Activated effector memory CD4-positive, alpha-beta T cell treated with Interleukin-2 at 50 U/mL for 16 hours (primary cell): ENCODE data around the gene PLEKHG4.

Experiments
- DNase-seq: peaks from one replicate; pipeline ENCODE4 v3.0.0-alpha.2; 2020

PLEKHG4 gene

DNA sequence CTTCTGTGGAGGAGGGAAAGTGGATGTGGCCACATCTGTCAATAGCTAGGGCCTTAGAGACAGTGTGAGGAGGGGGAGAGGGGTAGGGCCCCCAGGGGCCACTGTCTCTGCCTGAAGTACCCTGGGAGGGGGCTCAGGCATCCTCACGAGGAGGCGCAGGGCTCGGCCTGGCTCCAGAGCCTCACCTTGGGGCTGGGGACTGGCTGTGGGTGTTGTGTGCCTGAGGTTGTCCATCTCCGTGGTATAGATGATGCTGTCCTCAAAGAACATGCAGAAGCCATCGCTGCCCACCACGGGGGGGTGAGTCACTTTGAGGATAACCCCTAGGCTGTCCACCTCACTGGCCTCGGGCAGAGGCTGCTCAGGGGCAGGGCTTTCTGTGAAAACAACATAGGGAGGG is 12.1 kb downstream of the PLEKHG4 start:
- DNase-seq = no peak

DNA sequence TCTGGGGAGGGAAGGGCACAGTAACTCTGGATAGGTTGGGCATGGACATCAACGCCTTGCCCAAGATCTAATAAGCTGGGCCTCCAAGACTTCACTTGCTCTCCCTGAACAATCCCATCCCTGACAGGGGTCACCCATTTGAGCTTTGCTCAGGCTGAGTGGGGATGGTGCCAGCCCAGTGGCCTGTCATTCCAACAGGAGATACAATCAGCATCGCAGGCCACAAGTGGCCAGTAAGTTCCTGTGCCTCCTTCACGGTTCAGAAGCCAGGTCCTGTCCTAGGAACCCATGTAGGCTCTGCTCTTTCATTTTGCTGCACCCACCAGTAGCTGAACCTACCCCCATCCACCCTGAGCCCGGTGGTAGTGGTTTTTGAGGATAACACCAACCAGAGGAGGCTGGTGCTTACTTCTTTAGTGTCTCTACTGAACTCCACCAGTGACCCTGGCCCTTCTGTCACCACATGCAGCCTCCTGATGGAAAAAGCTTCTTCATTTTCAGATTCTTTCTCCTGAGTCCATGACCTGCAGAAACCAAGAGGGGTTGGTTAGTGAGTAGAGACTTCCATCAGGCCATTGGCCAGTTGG is 14.9 kb downstream of the PLEKHG4 start:
- no peak for DNase-seq

DNA sequence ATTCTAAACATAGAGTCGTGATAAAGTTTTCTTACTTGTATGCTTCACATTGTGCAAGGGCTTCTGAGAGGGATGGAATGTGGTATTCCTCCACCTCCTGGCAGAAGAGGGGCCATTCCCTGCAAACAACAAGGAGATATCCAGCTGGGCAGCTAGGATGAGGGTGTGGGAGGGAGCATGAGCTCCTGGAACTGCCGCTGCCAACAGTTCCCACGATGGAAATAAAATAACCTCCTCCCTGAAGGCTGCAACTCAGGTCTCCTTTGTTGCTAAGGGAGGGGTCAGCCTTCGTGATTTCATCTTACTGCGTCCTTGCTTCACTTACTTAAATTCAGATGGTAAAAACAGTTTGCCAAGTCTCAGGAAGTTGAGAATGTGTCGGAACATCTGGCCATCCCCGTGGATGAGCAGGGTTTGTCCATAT is 15.6 kb downstream of the PLEKHG4 start:
- DNase-seq = no peak

DNA sequence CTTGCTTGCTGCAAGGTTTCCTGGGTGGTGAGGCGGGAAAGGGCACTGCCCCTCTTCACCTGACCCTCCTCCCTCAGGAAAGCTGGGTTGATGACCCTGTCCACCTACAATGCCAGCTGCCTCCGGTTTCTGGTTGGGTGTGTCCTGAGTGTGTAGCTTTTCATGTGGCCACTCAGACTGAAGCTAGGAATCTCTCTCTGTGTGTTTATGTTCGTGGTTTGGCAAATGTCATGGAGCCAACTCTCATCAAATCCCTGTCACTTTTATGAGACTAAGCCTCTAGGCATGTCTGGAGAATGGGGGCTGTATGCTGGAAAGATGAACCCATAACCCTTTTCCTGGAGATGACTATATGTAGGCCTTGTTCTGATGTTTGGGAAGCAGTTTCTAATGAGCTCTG is 17.1 kb downstream of the PLEKHG4 start:
- no peak for DNase-seq

DNA sequence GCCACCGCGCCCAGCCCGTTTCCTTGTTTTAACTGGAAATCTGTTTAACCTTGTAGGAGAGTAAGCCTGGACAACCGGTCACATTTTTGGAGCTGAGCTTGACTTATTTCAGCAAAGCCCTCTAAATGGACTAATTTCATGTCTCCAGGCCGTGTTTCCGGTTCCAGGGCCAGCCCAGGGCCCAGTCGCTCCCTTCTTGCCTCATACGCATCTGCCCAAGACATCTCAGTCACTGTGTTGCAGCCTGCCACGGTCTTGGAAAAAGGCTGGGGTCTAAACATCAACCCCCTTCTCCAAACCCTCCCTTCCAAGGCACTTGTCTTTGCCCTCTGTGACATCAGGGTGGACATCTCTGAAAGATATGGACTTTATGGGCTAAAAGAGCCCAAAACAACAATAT is 18.9 kb downstream of the PLEKHG4 start:
- DNase-seq = no peak

DNA sequence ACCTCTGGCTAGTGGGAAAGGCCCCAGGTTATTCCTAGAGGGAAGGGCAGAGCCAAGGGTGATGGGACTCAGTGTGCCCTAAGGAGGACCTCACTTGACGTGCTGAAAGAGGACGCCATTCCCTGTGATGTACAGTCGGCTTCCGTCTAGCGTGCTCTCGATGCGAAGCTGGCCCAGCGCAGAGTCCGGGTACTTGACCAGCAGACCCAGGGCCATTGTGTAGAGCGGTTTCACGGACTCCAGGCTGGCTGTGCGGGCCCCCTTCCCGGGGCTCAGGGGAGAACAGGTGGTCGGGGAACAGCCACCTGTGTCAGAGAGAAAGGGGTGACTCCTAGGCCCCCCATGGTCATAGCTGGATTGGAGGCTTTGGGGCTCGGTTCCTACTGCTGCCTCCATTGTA is 19.9 kb downstream of the PLEKHG4 start:
- no peak for DNase-seq

DNA sequence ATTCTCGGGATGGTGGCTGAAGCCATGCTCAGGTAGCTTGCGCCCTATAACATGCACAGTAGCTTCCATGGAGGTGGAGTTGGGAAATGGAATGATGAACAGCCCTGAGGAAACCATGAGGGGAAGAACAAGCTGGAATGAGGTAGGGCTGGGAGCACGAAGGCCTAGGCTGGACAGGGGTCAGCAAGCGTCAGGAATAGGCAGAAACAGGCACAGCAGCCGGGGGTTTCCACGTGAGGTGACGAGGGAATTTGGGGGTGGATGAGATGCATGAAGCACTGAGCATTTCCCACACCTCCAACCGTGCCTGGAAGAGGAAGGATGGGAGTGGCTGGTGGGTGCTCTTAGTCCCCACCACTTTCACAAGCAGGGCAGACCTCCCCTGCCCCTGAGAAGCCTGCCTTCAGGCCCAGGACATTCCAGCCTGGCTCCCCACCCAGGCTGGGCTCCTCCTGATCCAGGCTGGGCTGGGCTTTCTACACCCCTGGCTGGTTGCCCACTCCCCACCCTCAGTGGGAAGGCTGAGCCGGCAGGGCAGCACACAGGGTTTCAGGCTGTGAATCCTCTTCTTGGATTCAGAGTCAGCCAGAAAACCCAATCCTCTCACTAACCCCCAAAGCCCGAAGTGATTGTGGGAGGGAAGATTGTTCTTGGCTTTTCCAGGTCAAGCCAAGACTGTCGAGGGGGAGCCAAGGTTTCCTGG is 21.9 kb downstream of the PLEKHG4 start:
- DNase-seq = no peak

DNA sequence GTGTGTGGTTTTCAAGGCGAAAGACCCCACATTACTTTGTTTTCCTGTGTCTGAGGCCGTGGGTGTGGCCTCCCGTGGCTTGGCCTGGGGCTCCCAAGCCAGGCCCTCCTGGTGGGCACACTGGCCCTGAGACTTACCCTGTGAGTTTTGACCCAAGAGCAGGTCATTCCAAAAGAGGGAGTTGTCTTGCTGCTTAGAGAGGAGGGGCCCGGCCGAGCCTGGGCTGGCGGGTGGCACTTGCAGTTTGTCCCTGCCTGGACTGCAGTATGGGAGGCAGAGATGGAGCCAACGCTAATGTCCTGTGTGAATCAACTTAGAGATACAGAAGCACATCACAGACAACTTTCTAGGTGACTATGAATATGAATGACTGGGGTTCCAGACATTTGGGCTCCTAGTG is 22.7 kb downstream of the PLEKHG4 start:
- DNase-seq = no peak

DNA sequence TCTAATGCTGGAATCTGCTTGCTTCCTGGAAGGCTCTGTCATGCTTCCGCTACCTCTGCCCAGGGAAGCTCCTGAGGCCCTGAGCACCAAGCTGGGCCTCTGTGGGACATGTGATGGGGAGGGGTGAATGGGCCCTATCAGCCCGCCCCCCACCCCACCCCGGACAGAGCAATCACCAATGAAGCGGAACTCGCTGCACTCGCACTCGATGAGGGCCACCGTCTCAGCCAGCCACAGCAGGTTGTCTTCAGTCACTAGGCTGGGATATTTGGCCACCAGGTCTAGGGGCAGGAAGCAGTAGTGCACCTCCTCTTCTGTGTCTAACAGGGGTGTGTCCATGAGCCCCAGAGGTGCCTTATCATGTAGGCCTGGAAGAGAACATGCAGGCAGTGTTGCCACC is 23.6 kb downstream of the PLEKHG4 start:
- no peak for DNase-seq

DNA sequence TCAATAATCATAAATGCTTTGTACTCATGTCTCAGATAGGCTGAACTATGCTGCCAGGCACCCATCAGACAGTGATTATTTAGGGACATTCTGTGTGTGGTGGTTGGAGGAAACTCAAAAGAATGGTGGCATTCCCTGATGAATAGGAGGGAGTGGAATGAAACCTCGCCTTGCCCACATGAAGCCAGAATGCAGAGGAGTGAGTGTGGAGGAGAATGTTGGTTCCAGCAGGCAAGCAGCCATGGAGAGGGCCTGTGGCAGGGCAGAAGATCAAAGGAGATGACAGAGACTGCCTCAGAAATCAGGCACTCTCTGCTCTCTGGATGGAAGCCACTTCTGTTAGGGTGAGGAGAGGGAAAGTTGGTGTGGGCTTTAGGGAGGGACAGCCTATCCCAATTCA is 24.7 kb downstream of the PLEKHG4 start:
- DNase-seq = no peak

DNA sequence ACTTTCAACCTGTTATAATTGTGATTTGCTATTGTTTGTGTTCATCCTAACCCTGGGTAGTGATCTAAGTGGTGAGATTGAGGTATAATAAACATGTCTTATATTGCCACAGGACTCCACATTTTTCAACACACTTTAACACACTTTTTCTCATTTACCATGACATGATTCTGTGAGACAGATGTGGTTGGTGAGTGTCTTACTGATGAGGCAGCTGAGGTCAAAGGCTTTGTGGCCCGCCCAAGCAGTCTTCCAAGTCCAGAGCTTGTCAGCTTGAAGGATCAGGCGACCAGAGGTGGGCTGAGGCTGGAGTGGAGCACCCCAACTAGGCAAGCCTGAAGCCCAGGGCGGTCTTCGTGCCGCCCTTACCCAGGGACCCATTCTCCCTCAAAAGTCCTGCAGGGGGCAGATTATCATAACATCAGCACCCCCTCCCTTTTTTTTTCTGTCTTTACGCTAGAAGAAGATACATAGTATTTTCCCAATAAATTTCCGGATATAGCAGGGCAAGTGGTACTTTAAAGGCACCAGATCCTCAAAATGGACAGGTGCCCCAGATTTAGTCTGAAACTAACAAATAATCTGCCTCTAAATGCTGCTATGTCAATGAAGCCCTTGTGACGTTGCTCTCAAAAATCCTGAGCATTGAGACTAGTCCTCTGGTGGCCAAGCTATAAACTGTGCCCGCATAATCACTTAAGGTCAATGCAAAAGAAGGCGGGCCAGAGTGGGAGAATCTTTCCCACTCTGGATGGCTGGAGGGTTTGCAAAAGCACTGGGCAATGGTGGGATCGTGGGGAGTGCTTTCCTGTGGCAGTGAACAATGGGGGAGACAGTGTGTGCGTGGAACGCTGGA is 26.1 kb downstream of the PLEKHG4 start:
- DNase-seq = no peak

DNA sequence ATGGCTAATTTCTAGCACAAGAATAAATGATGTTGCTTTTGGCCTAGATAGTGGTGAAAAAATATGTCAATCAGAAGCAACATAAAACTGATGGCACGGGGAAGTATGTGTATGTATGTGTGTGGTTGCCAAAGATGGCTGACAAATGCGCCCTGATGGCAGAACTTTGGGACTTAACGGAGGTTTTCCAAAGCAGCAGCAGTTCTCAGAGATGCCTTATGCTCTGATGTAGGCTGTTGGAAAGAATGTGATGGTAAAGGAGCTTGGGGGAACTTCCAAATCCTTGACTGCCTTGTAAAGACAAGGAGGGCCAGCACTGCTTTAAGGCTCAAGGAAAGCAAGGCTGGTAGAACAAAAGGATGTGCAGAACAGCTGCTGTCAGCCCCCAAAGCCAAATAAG is 31.2 kb downstream of the PLEKHG4 start:
- no peak for DNase-seq

DNA sequence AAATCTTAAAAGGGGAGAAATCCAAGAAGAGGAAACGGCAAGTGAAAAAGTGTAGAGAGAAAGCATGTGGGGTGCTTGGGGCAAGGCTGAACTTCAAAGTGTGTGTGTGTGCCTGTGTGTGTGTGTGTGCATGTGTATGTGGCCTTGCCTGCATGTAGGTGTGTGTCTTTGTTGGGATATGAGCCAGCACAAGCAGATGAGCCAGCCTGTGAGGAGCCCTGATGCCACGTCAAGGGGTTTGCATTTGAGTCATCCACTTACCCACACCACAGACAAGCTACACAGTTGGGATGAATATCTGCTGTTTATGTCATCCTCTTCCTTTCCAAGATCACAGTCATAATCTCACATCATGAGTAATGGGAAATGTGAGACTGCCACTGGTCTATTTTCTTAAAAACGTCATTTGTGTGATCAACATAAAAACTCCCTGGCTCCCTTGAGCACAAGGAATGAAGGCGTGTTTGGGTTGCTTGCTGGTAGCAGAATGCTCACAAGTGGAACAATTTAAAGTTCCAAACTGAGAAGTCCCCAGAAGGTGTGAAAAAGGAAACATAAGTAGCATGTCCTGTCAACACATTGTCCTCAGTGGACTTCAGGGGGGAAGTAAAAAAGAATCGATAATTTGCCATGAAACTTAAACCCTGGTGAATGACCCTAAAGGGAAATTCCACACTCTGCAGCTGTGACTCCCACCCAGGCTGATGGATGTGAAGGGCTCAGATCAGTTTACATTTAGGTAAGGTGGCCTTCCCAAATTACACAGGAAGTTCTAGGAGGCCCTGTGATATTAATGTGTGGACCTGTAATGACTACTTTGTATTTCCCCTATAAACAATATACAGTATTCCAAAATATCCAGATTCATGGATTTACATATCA is 32.5 kb downstream of the PLEKHG4 start:
- no peak for DNase-seq

DNA sequence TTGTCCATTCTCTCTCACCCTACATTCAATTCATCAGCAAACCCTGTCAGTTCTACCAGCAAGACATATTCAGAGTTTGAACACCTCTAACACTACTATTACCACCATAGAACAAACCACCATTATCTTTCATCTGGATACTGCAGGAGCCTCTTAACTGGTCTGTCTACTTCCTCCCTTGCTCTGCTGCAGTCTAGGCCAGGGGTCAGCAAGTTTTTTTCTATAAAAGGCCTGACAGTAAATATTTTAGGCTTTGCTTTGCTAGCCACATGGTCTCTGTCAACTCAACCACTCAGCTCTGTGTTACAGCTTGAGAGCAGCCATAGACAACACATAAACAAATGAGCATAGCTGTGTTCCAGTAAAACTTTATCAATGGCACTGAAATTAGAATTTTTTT is 33.4 kb downstream of the PLEKHG4 start:
- no peak for DNase-seq

DNA sequence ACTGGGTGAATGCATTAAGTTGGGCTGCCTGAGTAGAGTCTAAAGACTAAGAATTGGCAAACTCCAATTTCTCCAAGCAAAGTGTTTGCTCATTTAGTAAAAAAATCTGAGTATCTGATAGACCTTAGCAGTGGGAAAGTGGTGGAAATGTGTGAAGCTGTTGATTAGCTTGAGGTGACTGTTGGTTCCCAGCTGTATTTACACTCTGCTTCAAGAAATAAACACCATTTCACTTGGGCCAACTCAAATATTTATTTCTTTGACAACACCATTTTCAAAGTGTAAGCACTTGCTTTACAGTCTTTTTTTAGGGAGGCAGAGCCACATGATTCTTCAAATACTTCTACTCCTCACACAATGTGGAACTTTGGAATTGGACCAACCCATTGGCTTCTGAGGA is 38.5 kb downstream of the PLEKHG4 start:
- DNase-seq = no peak

DNA sequence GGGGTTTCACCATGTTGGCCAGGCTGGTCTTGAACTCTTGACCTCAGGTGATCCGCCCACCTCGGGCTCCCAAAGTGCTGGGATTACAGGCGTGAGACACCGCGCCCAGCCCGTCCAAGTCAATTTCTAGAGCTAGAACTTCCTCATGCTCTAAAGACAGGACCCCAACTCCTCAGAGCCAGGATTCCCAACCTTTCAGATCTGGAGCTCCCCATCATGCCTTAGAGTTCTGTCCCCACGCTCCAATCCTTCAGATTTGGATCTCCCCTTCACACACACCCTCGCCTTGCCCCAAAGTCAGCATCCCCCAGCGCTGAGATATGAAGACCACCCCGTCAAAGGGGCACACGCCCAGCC is 46.8 kb downstream of the PLEKHG4 start:
- DNase-seq = no peak

DNA sequence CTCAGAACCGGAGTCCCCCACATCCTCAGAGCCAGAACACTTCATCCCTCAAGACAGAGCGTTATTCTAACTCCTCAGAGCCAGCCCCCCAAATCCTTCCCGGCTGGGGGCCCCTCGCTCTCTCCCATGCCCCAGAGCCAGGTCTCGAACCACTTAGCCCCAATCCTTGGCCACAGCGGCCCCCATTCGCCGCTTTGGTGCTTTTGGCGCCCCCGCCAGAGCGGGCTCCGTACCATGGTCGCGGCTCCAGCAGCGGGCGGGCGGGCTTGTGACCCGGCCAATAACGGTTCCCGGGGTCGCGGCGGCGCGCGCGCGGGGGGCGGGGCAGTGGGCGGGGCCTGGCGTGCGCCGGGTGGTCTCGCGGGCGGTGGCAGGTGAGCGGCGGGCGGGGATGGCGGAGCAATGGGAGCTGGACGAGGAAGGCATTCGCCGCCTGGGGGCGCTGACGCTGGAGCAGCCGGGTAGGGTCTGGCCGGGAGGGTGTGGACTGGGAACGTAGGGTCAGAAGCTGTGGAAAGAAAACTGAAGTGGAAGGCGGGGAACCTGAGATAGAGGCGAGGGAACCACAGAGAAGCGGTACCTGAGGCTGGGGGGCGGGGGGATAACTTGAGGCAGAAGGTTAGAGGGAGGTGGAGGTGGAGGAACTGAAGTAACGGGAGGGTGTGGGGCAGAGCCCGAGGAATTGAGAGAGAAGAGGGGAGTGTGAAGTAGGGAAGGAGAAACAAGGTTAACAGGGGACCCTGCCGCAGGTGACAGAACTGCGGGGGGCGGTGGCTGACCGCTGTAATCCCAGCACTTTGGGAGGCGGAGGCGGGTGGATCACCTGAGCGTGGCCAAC is 47.4 kb downstream of the PLEKHG4 start, which contains the start of the genes KCTD19 and LRRC36:
Gene KCTD19 (minus strand): TSS at position 270 of the 838 bp plus-strand sequence. CDS start 34 bp downstream, at position 236.
Gene LRRC36 (plus strand): TSS at position 344 of the 838 bp plus-strand sequence. CDS start 48 bp downstream, at position 392.
- no peak for DNase-seq

DNA sequence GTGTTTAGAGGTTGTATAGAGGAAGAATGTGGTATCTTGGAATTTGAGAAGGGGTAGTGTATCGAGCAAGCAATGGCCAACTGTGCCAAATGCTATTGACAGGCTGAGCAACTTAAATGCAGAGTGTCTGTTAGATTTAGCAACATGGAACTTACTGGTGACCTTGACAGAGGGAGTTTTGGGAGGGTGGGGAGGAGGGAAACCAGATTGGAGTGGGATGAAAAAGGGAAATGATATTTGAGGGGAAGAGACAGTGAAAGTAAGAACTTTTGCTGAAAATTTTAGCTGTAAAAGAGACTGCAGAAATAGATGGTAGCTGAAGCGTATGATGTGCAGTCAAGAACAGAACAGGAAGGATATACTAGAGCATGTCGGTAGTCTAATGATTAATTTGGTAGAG is 48.4 kb downstream of the PLEKHG4 start:
- no peak for DNase-seq

DNA sequence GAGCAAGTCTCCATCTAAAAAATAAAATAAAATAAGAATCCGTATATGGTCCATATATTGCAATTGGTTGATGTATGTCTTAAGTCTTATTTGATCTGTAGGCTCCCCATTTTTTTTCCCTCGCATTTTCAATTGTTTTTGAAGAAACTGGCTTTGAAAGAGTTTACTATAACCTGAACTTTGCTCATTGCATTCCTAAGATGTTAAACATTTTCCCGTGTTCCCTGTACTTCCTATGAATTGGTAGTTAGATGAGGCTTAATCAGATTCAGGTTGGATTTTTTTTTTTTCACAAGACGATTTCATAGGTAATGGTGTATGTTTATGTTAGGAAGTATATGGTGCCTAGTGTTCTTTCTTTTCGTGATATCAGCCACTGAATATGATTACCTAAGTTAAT is 50.6 kb downstream of the PLEKHG4 start:
- DNase-seq = no peak

DNA sequence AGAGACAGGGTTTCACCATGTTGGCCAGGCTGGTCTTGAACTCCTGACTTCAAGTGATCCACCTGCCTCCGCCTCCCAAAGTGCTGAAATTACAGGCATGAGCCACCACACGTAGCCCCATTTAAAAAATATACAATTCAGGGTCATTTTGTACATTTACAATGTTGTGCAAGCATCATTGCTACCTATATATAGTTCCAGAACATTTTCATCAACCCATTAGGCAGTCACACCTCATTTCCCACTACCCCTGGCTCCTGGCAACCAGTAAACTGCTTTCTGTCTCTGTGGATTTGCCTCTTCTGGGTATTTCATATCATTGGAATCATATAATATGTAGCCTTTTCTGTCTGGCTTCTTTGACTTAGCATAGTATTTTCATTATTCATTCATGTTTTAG is 54.0 kb downstream of the PLEKHG4 start:
- no peak for DNase-seq

DNA sequence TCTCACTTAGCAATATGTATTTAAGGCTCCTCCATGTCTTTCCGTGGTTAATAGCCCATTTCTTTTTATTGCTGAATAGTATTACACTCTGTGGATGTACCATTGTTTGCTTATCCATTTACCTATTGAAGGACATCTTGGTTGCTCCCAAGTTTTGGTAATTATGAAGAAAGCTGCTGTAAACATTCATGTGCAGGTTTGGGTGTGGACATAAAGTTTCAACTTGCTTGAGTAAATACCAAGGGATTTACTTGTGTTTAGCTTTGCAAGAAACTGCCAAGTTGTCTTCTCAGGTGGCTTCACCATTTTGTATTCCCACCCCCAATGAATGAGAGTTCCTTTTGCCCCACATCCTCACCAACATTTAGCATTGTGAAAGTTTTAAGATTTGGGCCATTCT is 56.8 kb downstream of the PLEKHG4 start:
- no peak for DNase-seq

DNA sequence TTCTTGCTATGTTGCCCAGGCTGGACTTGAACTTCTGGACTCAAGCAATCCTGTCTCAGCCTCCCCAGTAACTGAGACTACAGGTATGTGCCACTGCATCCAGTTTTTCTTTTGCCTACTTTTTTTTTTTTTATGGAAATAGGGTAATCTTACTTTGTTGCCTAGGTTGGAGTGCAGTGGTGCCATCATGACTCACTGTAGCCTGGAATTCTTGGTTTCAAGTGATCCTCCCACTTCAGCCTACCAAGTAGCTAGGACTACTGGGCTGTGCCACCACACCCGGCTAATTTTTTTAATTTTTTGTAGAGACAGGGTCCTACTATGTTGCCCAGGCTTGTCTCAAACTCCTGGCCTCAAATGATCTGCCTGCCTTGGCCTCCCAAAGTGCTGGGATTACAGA is 57.3 kb downstream of the PLEKHG4 start:
- DNase-seq = no peak
